ENCODE data around the gene EIF4E.
"Not testable (repeated sequence)": the region's sequence is repeated elsewhere in the genome, so short reads cannot be mapped to it uniquely, and the experiment has no call there.

The EIF4E gene

GRCh38 chr4:98929341-98930267, 671 bp upstream of the EIF4E start:
- Histone ChIP-seq H3K9me3 (ENCODE audit: insufficient read depth, low read depth, low read length) (no peaks in the 10 kb centered on the region), H3K79me2 (ENCODE audit: insufficient read depth, low read length) (peaks cover 48% of the 10 kb centered on the region), H2AFZ (ENCODE audit: low read length) (peak overlapping the region; percentile 100), H3K9me2 (replicated peaks; ENCODE audit: low read depth, low read length) (no peaks in the 10 kb centered on the region), H3K4me1 (ENCODE audit: insufficient read depth, low read length, poor library complexity, severe bottlenecking) (peaks cover 25% of the 10 kb centered on the region), H3K4me2 (ENCODE audit: low read depth, low read length, poor library complexity, severe bottlenecking) (peak overlapping the region; percentile 89), H4K20me1 (ENCODE audit: insufficient read depth, low read length, poor library complexity, severe bottlenecking) (peaks cover 33% of the 10 kb centered on the region), H3F3A (ENCODE audit: low read depth) (no peaks in the 10 kb centered on the region), H3K9ac (ENCODE audit: low read depth, low read length, poor library complexity, severe bottlenecking) (peak overlapping the region; percentile 89), H3K36me3 (ENCODE audit: insufficient read depth, low read length) (no peaks in the 10 kb centered on the region), H3K27me3 (ENCODE audit: insufficient read depth, low read length, poor library complexity, severe bottlenecking) (no peaks in the 10 kb centered on the region), H3K4me3 (ENCODE audit: low read length, poor library complexity, severe bottlenecking) (peak overlapping the region; percentile 95)
- TF ChIP-seq EZH2phosphoT487 (IDR thresholded peaks at IDR 0.05; ENCODE audit: borderline replicate concordance) (no peak), CTCF (conservative IDR thresholded peaks at IDR 0.05; ENCODE audit: low read length) (no peak)

- peaks cover 48% of the 10 kb centered on the region for H4K20me1 ChIP-seq (ENCODE audit: insufficient read depth, low read length, poor library complexity, severe bottlenecking)
- TF ChIP-seq CTCF (conservative IDR thresholded peaks at IDR 0.05; ENCODE audit: low read length) (no peak), EZH2phosphoT487 (IDR thresholded peaks at IDR 0.05; ENCODE audit: borderline replicate concordance) (no peak)
- H3K9ac ChIP-seq (ENCODE audit: low read depth, low read length, poor library complexity, severe bottlenecking) = peak overlapping the region; percentile 89
- H3K9me3 ChIP-seq (ENCODE audit: insufficient read depth, low read depth, low read length) = no peaks in the 10 kb centered on the region
- peak overlapping the region; percentile 95 for H3K4me3 ChIP-seq (ENCODE audit: low read length, poor library complexity, severe bottlenecking)
- H3K4me2 ChIP-seq (ENCODE audit: low read depth, low read length, poor library complexity, severe bottlenecking) = peak overlapping the region; percentile 78
- H3K79me2 ChIP-seq (ENCODE audit: insufficient read depth, low read length) = peaks cover 63% of the 10 kb centered on the region
- no peaks in the 10 kb centered on the region for H3K9me2 ChIP-seq (replicated peaks; ENCODE audit: low read depth, low read length)
- no peaks in the 10 kb centered on the region for H3F3A ChIP-seq (ENCODE audit: low read depth)
- H2AFZ ChIP-seq (ENCODE audit: low read length) = peak overlapping the region; percentile 85
- H3K27me3 ChIP-seq (ENCODE audit: insufficient read depth, low read length, poor library complexity, severe bottlenecking) = no peaks in the 10 kb centered on the region
- no peaks in the 10 kb centered on the region for H3K36me3 ChIP-seq (ENCODE audit: insufficient read depth, low read length)
- peaks cover 28% of the 10 kb centered on the region for H3K4me1 ChIP-seq (ENCODE audit: insufficient read depth, low read length, poor library complexity, severe bottlenecking)
Observed at GRCh38 chr4:98928131-98928504, 815 bp downstream of the EIF4E start.

- Histone ChIP-seq H3K4me1 (ENCODE audit: insufficient read depth, low read length, poor library complexity, severe bottlenecking) (peaks cover 34% of the 10 kb centered on the region), H4K20me1 (ENCODE audit: insufficient read depth, low read length, poor library complexity, severe bottlenecking) (peaks cover 67% of the 10 kb centered on the region), H3K4me3 (ENCODE audit: low read length, poor library complexity, severe bottlenecking) (peak overlapping the region; percentile 95), H3K9ac (ENCODE audit: low read depth, low read length, poor library complexity, severe bottlenecking) (peak overlapping the region; percentile 89), H3K4me2 (ENCODE audit: low read depth, low read length, poor library complexity, severe bottlenecking) (peak overlapping the region; percentile 78), H3K79me2 (ENCODE audit: insufficient read depth, low read length) (peaks cover 81% of the 10 kb centered on the region)
- not testable (repeated sequence) for H3K27me3 ChIP-seq (ENCODE audit: insufficient read depth, low read length, poor library complexity, severe bottlenecking); H3F3A ChIP-seq (ENCODE audit: low read depth); H3K9me2 ChIP-seq (replicated peaks; ENCODE audit: low read depth, low read length); H2AFZ ChIP-seq (ENCODE audit: low read length); H3K9me3 ChIP-seq (ENCODE audit: insufficient read depth, low read depth, low read length); H3K36me3 ChIP-seq (ENCODE audit: insufficient read depth, low read length)
Observed at GRCh38 chr4:98926257-98926656, 2.7 kb downstream of the EIF4E start.
